Tibial nerve (tissue), 4 donors: ENCODE results near the gene BNIP1. TPM values are rescaled to one million over a fixed set of nuclear protein-coding genes. Genes with fewer than 3 reads are reported as not detected.
"Not testable (repeated sequence)": the region's sequence is repeated elsewhere in the genome, so short reads cannot be mapped to it uniquely, and the experiment has no call there.

Experiments used
- DNase-seq, 2 donors: peaks; one replicate each; pipeline ENCODE4 v3.0.0-alpha.2; 2019; ENCODE audit warnings: low spot score in 2 of 2
- H3K27ac ChIP-seq, 4 donors: fragments of 200-600 bp; sonication (generic) in 3 of 4; one replicate each; pipeline ENCODE4 v1.5.1; 2017 to 2019; ENCODE audit warnings: mild to moderate bottlenecking in 1 of 4
- H3K27me3 ChIP-seq, 2 donors: fragments of 200-600 bp; sonication (generic) in 1 of 2; one replicate each; pipeline versions ENCODE4 v1.5.1 to v1.6.0; 2017 to 2019
- H3K36me3 ChIP-seq, 3 donors: fragments of 200-600 bp; sonication (generic); one replicate each; pipeline ENCODE4 v1.5.1; 2018 to 2019
- H3K4me1 ChIP-seq, 4 donors: fragments of 200-600 bp; sonication (generic) in 3 of 4; one replicate each; pipeline ENCODE4 v1.5.1; 2017 to 2019
- H3K4me3 ChIP-seq, 4 donors: fragments of 200-600 bp; sonication (generic) in 3 of 4; one replicate each; pipeline ENCODE4 v1.5.1; 2017 to 2019; ENCODE audit warnings: mild to moderate bottlenecking in 1 of 4, moderate library complexity in 1 of 4
- H3K9me3 ChIP-seq, 4 donors: fragments of 200-600 bp; sonication (generic) in 3 of 4; one replicate each; pipeline ENCODE4 v1.5.1; 2017 to 2019
- EP300 ChIP-seq, 2 donors: sonication (generic); formaldehyde crosslinking; IDR thresholded peaks; one replicate each; pipeline ENCODE4 v1.6.1; 2017; ENCODE audit warnings: antibody characterized with exemption in 2 of 2, mild to moderate bottlenecking in 1 of 2
- POLR2A ChIP-seq, 2 donors: fragments of 450-650 bp; IDR thresholded peaks; one replicate each; pipeline ENCODE4 v1.6.1; 2017; ENCODE audit warnings: antibody characterized with exemption in 2 of 2, mild to moderate bottlenecking in 2 of 2, moderate library complexity in 2 of 2
- WGBS, 2 donors: methylation state at CpG; one replicate each; pipeline ENCODE4 v1.1.5; 2018; 5-methylcytosine and 5-hydroxymethylcytosine counted together
- total RNA-seq, 4 donors: library from RNA; depleted of rRNA; stranded (reverse); fragments of >200 nt; gene quantifications; one replicate each; pipeline ENCODE4 v1.1.0, GENCODE V29; 2016
- TF ChIP-seq, protein P1 (sequence below), 5 experiments: fragments of 200-600 bp in 3 of 5; fragments of 450-650 bp in 2 of 5; sonication (generic) in 3 of 5; IDR thresholded peaks; one replicate each; pipeline ENCODE4 v1.5.1; 2016 to 2019; ENCODE audit warnings: antibody characterized with exemption in 5 of 5, mild to moderate bottlenecking in 3 of 5, moderate library complexity in 2 of 5

The BNIP1 gene
- total RNA-seq, 4 donors from 2014 or later = 2.2 to 15.6 (median 10.0) TPM

DNA sequence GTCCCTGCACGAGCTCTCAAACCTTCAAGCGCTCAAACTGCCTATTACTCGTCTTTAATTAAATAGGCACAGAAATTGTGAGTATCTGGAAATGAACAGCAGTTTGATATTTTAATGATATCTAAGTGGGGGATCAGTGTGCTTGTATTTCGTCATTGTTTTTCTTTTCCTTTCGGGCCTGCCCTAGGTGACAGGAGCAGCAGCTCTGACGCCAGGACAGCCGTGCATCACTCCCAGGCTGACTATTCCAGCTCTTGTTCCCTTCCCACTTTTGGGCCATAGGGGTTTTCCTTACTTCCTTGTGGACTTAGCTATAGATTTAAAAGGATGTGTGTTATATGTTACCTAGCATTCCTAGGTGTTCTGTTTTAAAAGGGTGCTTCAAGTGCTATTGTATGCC lies 9.5 kb downstream of the BNIP1 start:
- Histone ChIP-seq H3K4me1 (no peaks in the 10 kb centered on the region), H3K4me3 (no peak overlapping the region), H3K27ac (no peak overlapping the region), H3K9me3 (no peaks in the 10 kb centered on the region), H3K27me3 (no peaks in the 10 kb centered on the region), H3K36me3 (peaks cover 0 to 98% (median 11%) of the 10 kb centered on the region in 3 donors)
- no peak for TF ChIP-seq POLR2A (IDR thresholded peaks at IDR 0.05)
- TF ChIP-seq EP300 (IDR thresholded peaks at IDR 0.05) = no peak
- TF ChIP-seq, protein P1, sequence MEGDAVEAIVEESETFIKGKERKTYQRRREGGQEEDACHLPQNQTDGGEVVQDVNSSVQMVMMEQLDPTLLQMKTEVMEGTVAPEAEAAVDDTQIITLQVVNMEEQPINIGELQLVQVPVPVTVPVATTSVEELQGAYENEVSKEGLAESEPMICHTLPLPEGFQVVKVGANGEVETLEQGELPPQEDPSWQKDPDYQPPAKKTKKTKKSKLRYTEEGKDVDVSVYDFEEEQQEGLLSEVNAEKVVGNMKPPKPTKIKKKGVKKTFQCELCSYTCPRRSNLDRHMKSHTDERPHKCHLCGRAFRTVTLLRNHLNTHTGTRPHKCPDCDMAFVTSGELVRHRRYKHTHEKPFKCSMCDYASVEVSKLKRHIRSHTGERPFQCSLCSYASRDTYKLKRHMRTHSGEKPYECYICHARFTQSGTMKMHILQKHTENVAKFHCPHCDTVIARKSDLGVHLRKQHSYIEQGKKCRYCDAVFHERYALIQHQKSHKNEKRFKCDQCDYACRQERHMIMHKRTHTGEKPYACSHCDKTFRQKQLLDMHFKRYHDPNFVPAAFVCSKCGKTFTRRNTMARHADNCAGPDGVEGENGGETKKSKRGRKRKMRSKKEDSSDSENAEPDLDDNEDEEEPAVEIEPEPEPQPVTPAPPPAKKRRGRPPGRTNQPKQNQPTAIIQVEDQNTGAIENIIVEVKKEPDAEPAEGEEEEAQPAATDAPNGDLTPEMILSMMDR (IDR thresholded peaks at IDR 0.05) = no peak
- 94 to 95% methylated on average over 7 of the region's 7 CpGs for WGBS, 2 donors
- DNase-seq = no peak

DNA sequence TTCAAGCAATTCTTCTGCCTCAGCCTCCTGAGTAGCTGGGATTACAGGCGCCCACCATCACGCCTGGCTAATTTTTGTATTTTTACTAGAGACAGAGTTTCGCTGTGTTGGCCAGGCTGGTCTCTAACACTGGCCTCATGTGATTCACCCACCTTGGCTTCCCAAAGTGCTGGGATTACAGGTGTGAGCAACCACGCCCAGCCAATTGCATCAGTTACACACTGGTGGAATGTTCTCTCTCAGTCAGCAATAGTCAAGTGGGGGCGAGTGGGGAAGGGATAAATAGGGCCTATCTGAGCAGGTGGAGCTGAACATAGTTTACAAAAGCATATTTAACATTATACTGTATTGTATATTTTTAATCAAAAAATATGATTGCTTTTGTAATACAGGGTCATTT lies 10.3 kb downstream of the BNIP1 start:
- H3K27me3 ChIP-seq, H3K4me3 ChIP-seq, DNase-seq, H3K4me1 ChIP-seq, H3K27ac ChIP-seq, H3K9me3 ChIP-seq: not testable (repeated sequence)
- H3K36me3 ChIP-seq = peaks cover 0 to 94% (median 11%) of the 10 kb centered on the region in 3 donors
- WGBS, 2 donors = 97 to 98% methylated on average over 5 of the region's 5 CpGs

- H3K4me3 ChIP-seq = no peak overlapping the region
- H3K9me3 ChIP-seq = no peaks in the 10 kb centered on the region
- 56 to 62% methylated on average over 2 of the region's 2 CpGs for WGBS, 2 donors
- no peaks in the 10 kb centered on the region for H3K27me3 ChIP-seq
- H3K36me3 ChIP-seq = peaks cover 0 to 94% (median 11%) of the 10 kb centered on the region in 3 donors
- H3K27ac ChIP-seq = no peak overlapping the region
- TF ChIP-seq, protein P1 (IDR thresholded peaks at IDR 0.05) = no peak
- no peak for TF ChIP-seq EP300 (IDR thresholded peaks at IDR 0.05)
- no peak for TF ChIP-seq POLR2A (IDR thresholded peaks at IDR 0.05)
- no peaks in the 10 kb centered on the region for H3K4me1 ChIP-seq
- no peak for DNase-seq
Measured at GRCh38 chr5:173155912-173156311, 11.6 kb downstream of the BNIP1 start.

DNA sequence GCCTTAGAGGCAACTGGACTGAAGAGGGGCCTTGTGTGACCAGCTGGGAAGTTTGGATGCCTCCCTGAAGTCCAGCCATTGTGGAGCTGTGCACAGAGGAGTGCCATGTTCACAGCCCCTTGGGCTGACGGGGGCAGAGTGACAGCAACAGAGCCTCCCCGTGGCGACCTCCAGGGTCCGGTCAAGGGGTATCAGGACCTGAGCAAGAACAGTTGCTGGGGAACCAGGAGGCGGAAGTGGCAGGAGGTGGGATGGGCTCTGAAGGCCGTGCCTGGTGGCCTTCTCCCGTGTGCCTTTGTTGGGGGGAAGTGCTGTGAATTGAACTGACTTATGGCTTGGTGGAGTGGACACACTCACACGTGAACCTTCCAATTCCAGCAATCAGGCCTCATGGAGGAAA lies 14.0 kb downstream of the BNIP1 start:
- no peak for DNase-seq
- no peaks in the 10 kb centered on the region for H3K4me1 ChIP-seq
- no peak overlapping the region for H3K4me3 ChIP-seq
- WGBS, 2 donors = 86 to 92% methylated on average over 8 of the region's 8 CpGs
- no peak overlapping the region for H3K27ac ChIP-seq
- no peaks in the 10 kb centered on the region for H3K27me3 ChIP-seq
- H3K9me3 ChIP-seq = no peaks in the 10 kb centered on the region
- no peak for TF ChIP-seq EP300 (IDR thresholded peaks at IDR 0.05)
- peaks cover 0 to 95% (median 11%) of the 10 kb centered on the region in 3 donors for H3K36me3 ChIP-seq

DNA sequence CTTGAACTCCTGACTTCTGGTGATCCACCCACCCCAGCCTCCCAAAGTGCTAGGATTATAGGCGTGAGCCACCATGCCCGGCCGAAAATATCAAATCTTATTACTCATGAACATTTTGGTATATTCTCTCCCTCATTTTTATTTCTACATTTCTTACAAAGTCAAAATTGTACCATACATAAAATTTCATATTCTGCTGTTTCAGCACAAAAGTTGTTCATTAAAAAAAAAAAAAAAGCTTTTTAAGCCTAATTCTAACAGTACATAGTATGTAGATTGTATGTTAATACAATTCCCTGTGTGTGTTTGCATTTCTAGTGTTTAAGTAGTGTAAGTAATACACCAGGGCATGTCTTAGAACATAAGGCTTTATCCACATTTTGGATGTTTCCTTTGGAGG lies 14.9 kb downstream of the BNIP1 start:
- no peak for DNase-seq
- Histone ChIP-seq H3K27ac (no peak overlapping the region), H3K36me3 (peaks cover 0 to 95% (median 11%) of the 10 kb centered on the region in 3 donors), H3K4me1 (no peaks in the 10 kb centered on the region), H3K4me3 (no peak overlapping the region), H3K9me3 (no peaks in the 10 kb centered on the region), H3K27me3 (no peaks in the 10 kb centered on the region)
- WGBS, 2 donors = 98% methylated on average over 3 of the region's 3 CpGs
- TF ChIP-seq EP300 (IDR thresholded peaks at IDR 0.05) = no peak
- no peak for TF ChIP-seq POLR2A (IDR thresholded peaks at IDR 0.05)
- TF ChIP-seq, protein P1 (IDR thresholded peaks at IDR 0.05) = no peak

GRCh38 chr5:173161148-173161547 lies 16.8 kb downstream of the BNIP1 start:
- 82 to 91% methylated on average over 5 of the region's 5 CpGs for WGBS, 2 donors
- no peaks in the 10 kb centered on the region for H3K4me1 ChIP-seq
- no peak overlapping the region for H3K27ac ChIP-seq
- no peaks in the 10 kb centered on the region for H3K27me3 ChIP-seq
- no peak for DNase-seq
- no peak overlapping the region for H3K4me3 ChIP-seq
- no peaks in the 10 kb centered on the region for H3K9me3 ChIP-seq
- TF ChIP-seq, protein P1 (IDR thresholded peaks at IDR 0.05) = no peak
- peaks cover 0 to 89% (median 7%) of the 10 kb centered on the region in 3 donors for H3K36me3 ChIP-seq
